Prostate gland (tissue), 2 donors: ENCODE measurements around the gene GNL1.

Experiments
- POLR2A ChIP-seq: fragments of 450-650 bp; IDR thresholded peaks from one replicate; pipeline ENCODE4 v1.6.1; 2016; ENCODE audit warnings: antibody characterized with exemption, mild to moderate bottlenecking
- POLR2AphosphoS5 ChIP-seq: sonication (generic); formaldehyde crosslinking; IDR thresholded peaks from one replicate; pipeline ENCODE4 v1.6.1; 2017; ENCODE audit warnings: antibody characterized with exemption
- TF ChIP-seq, protein P1 (sequence below), 4 experiments: fragments of 200-600 bp in 2 of 4; fragments of 450-650 bp in 2 of 4; sonication (generic) in 2 of 4; IDR thresholded peaks; 1 replicate in 3 of 4; 2 replicates in 1 of 4; pipeline ENCODE4 v1.5.1; 2016 to 2019; ENCODE audit warnings: antibody characterized with exemption in 4 of 4, mild to moderate bottlenecking in 2 of 4, moderate library complexity in 2 of 4

DNA sequence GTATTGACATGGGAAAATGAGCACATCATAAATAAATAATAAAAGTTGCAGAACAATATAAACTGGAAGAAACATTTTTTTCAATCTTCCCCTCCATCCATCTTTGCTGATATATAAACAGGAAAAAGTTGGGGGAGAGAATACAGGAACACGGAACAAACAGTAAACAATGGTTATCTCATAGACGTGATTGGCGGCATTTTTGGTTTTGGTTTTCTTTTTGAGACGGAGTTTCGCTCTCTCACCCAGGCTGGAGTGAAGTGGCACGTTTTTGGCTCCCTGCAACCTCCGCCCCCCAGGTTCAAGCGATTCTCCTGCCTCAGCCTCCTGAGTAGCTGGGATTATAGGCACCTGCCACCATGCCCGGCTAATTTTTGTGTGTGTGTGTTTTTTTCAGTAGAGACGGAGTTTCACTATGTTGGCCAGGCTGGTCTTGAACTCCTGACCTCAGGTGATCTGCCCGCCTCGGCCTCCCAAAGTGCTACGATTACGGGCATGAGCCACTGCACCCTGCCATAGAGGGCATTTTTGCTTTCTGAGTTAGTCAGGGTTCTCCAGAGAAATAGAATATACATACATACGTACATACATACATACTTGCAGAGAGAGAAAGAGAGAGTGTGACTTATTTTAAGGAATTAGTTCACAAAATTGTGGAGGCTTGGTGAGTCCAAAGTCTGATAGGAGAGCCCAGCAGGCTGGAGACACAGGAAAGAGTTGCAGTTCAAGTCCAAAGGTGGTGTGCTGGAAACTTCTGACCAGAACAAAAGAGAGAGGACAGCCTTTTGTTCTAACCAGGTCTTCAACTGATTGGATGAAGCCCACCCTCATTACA lies 22.6 kb downstream of the GNL1 start:
- TF ChIP-seq, protein P1, sequence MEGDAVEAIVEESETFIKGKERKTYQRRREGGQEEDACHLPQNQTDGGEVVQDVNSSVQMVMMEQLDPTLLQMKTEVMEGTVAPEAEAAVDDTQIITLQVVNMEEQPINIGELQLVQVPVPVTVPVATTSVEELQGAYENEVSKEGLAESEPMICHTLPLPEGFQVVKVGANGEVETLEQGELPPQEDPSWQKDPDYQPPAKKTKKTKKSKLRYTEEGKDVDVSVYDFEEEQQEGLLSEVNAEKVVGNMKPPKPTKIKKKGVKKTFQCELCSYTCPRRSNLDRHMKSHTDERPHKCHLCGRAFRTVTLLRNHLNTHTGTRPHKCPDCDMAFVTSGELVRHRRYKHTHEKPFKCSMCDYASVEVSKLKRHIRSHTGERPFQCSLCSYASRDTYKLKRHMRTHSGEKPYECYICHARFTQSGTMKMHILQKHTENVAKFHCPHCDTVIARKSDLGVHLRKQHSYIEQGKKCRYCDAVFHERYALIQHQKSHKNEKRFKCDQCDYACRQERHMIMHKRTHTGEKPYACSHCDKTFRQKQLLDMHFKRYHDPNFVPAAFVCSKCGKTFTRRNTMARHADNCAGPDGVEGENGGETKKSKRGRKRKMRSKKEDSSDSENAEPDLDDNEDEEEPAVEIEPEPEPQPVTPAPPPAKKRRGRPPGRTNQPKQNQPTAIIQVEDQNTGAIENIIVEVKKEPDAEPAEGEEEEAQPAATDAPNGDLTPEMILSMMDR (IDR thresholded peaks at IDR 0.05): no peak
- TF ChIP-seq POLR2A (no peak), POLR2AphosphoS5 (no peak)
